Activated naive CD4-positive, alpha-beta T cell treated with anti-CD3 and anti-CD28 coated beads for 36 hours (primary cell): ENCODE data around the gene ABLIM2. TPM values are rescaled to one million over a fixed set of nuclear protein-coding genes. Genes with fewer than 3 reads are reported as not detected.

Experiments used
- CTCF ChIA-PET: fragments of 350-600 bp; sonication (Branson Sonifier 250); formaldehyde crosslinking; loops from one replicate; lab custom pipeline; 2021; ENCODE audit warnings: antibody characterized with exemption; lab: Charles Lee
- DNase-seq: peaks from one replicate; pipeline ENCODE4 v3.0.0-alpha.2; 2020
- H3K27ac Mint-ChIP-seq: one replicate; pipeline ENCODE4 v1.8.0; 2021; ENCODE audit warnings: mild to moderate bottlenecking, mixed read lengths
- H3K27me3 Mint-ChIP-seq: one replicate; pipeline ENCODE4 v1.8.0; 2021; ENCODE audit warnings: low read depth, mixed read lengths
- H3K36me3 Mint-ChIP-seq: one replicate; pipeline ENCODE4 v1.8.0; 2021; ENCODE audit warnings: low read depth, mixed read lengths
- H3K4me1 Mint-ChIP-seq: one replicate; pipeline ENCODE4 v1.8.0; 2021; ENCODE audit warnings: low read depth, mixed read lengths
- H3K4me3 Mint-ChIP-seq: one replicate; pipeline ENCODE4 v1.8.0; 2021; ENCODE audit warnings: mild to moderate bottlenecking, moderate library complexity, mixed read lengths
- H3K9me3 Mint-ChIP-seq: one replicate; pipeline ENCODE4 v1.8.0; 2021; ENCODE audit warnings: mixed read lengths
- intact Hi-C: fragments of 100-400 bp; cut with micrococcal nuclease; formaldehyde crosslinking; loops from one replicate; pipeline ENCODE4 v1.15.1; 2023
- total RNA-seq, 2 experiments: library from RNA; stranded (reverse); gene quantifications; one replicate each; pipeline ENCODE4 v1.2.3, GENCODE V29; 2021

The ABLIM2 gene
- total RNA-seq, 2 experiments from 2014 or later: 0.22 to 0.24 TPM

GRCh38 chr4:8160233-8160560 lies 1.6 kb upstream of the ABLIM2 start:
- no peaks in the 10 kb centered on the region for H3K9me3 Mint-ChIP-seq
- intact Hi-C loops: no loop called here
- no peak overlapping the region for H3K4me3 Mint-ChIP-seq
- no peak overlapping the region for H3K27ac Mint-ChIP-seq
- peaks cover 11% of the 10 kb centered on the region for H3K4me1 Mint-ChIP-seq
- peaks cover 4% of the 10 kb centered on the region for H3K27me3 Mint-ChIP-seq
- H3K36me3 Mint-ChIP-seq: no peaks in the 10 kb centered on the region
- no peak for DNase-seq
- CTCF ChIA-PET: no interaction called here

- intact Hi-C loops: loop anchor here (2.0 kb wide), 1 partner anchor 993 kb away; no protein-coding TSS in a partner anchor
- H3K4me1 Mint-ChIP-seq: peaks cover 11% of the 10 kb centered on the region
- CTCF ChIA-PET: interaction anchor here (1.4 to 1.6 kb wide), 2 partner anchors 17 to 448 kb away, joined by 4 to 9 read pairs; no protein-coding TSS in a partner anchor
- H3K36me3 Mint-ChIP-seq: no peaks in the 10 kb centered on the region
- no peak overlapping the region for H3K27ac Mint-ChIP-seq
- no peaks in the 10 kb centered on the region for H3K9me3 Mint-ChIP-seq
- peak overlapping the region; percentile 89 for H3K4me3 Mint-ChIP-seq
- no peak for DNase-seq
- peaks cover 4% of the 10 kb centered on the region for H3K27me3 Mint-ChIP-seq
Measured at GRCh38 chr4:8159537-8160232, 1.1 kb upstream of the ABLIM2 start.

- Mint-ChIP-seq H3K4me1 (peaks cover 11% of the 10 kb centered on the region), H3K36me3 (no peaks in the 10 kb centered on the region), H3K27me3 (peaks cover 4% of the 10 kb centered on the region), H3K4me3 (peak overlapping the region; percentile 64), H3K9me3 (no peaks in the 10 kb centered on the region), H3K27ac (no peak overlapping the region)
- intact Hi-C loops: loop anchor here (1.0 to 2.0 kb wide), 3 partner anchors 41 to 995 kb away; partner anchors contain the start of gene SH3TC1
- no peak for DNase-seq
- CTCF ChIA-PET: interaction anchor here (1.1 to 1.6 kb wide), 3 partner anchors 12 to 450 kb away, joined by 3 to 9 read pairs (median 4); no protein-coding TSS in a partner anchor
Measured at GRCh38 chr4:8157944-8158709, 486 bp downstream of the ABLIM2 start.

- CTCF ChIA-PET: no interaction called here
- H3K27me3 Mint-ChIP-seq: peaks cover 4% of the 10 kb centered on the region
- DNase-seq: peak; percentile 10
- peak overlapping the region; percentile 53 for H3K27ac Mint-ChIP-seq
- intact Hi-C loops: no loop called here
- H3K9me3 Mint-ChIP-seq: no peaks in the 10 kb centered on the region
- no peaks in the 10 kb centered on the region for H3K36me3 Mint-ChIP-seq
- H3K4me1 Mint-ChIP-seq: peaks cover 11% of the 10 kb centered on the region
- H3K4me3 Mint-ChIP-seq: peak overlapping the region; percentile 42
Measured at GRCh38 chr4:8157496-8157895, 1.1 kb downstream of the ABLIM2 start.

- H3K27me3 Mint-ChIP-seq: peaks cover 4% of the 10 kb centered on the region
- no peaks in the 10 kb centered on the region for H3K36me3 Mint-ChIP-seq
- peaks cover 11% of the 10 kb centered on the region for H3K4me1 Mint-ChIP-seq
- intact Hi-C loops: no loop called here
- no peak overlapping the region for H3K27ac Mint-ChIP-seq
- no peak for DNase-seq
- CTCF ChIA-PET: no interaction called here
- no peaks in the 10 kb centered on the region for H3K9me3 Mint-ChIP-seq
- no peak overlapping the region for H3K4me3 Mint-ChIP-seq
Measured at GRCh38 chr4:8156617-8157016, 2.0 kb downstream of the ABLIM2 start.

GRCh38 chr4:8155660-8156421 lies 2.8 kb downstream of the ABLIM2 start:
- H3K9me3 Mint-ChIP-seq: no peaks in the 10 kb centered on the region
- CTCF ChIA-PET: no interaction called here
- intact Hi-C loops: no loop called here
- no peak overlapping the region for H3K4me3 Mint-ChIP-seq
- H3K36me3 Mint-ChIP-seq: no peaks in the 10 kb centered on the region
- H3K27ac Mint-ChIP-seq: no peak overlapping the region
- peaks cover 11% of the 10 kb centered on the region for H3K4me1 Mint-ChIP-seq
- DNase-seq: no peak
- peaks cover 4% of the 10 kb centered on the region for H3K27me3 Mint-ChIP-seq

GRCh38 chr4:8155048-8155447 lies 3.6 kb downstream of the ABLIM2 start:
- CTCF ChIA-PET: no interaction called here

GRCh38 chr4:8153441-8153840 lies 5.2 kb downstream of the ABLIM2 start:
- Mint-ChIP-seq H3K4me3 (no peak overlapping the region), H3K9me3 (no peaks in the 10 kb centered on the region), H3K27me3 (peaks cover 4% of the 10 kb centered on the region), H3K27ac (no peak overlapping the region), H3K36me3 (no peaks in the 10 kb centered on the region), H3K4me1 (peaks cover 2% of the 10 kb centered on the region)
- intact Hi-C loops: no loop called here
- CTCF ChIA-PET: no interaction called here
- no peak for DNase-seq

More at GRCh38 chr4:8155048-8155447, 3.6 kb downstream of the ABLIM2 start:
- no peak overlapping the region for H3K27ac Mint-ChIP-seq
- DNase-seq: no peak
- H3K4me3 Mint-ChIP-seq: no peak overlapping the region
- peaks cover 11% of the 10 kb centered on the region for H3K4me1 Mint-ChIP-seq
- no peaks in the 10 kb centered on the region for H3K9me3 Mint-ChIP-seq
- H3K36me3 Mint-ChIP-seq: no peaks in the 10 kb centered on the region
- peaks cover 4% of the 10 kb centered on the region for H3K27me3 Mint-ChIP-seq
- intact Hi-C loops: no loop called here

GRCh38 chr4:8152865-8153257 lies 5.8 kb downstream of the ABLIM2 start:
- no peak overlapping the region for H3K4me3 Mint-ChIP-seq

GRCh38 chr4:8152090-8152864 lies 6.3 kb downstream of the ABLIM2 start:
- CTCF ChIA-PET: no interaction called here
- Mint-ChIP-seq H3K27me3 (peaks cover under 1% of the 10 kb centered on the region), H3K9me3 (no peaks in the 10 kb centered on the region), H3K27ac (no peak overlapping the region), H3K4me1 (no peaks in the 10 kb centered on the region), H3K4me3 (no peak overlapping the region), H3K36me3 (no peaks in the 10 kb centered on the region)
- intact Hi-C loops: no loop called here
- DNase-seq: no peak

More at GRCh38 chr4:8152865-8153257, 5.8 kb downstream of the ABLIM2 start:
- peaks cover 2% of the 10 kb centered on the region for H3K4me1 Mint-ChIP-seq
- no peak overlapping the region for H3K27ac Mint-ChIP-seq
- intact Hi-C loops: no loop called here
- CTCF ChIA-PET: no interaction called here
- H3K27me3 Mint-ChIP-seq: peaks cover 4% of the 10 kb centered on the region
- H3K9me3 Mint-ChIP-seq: no peaks in the 10 kb centered on the region
- H3K36me3 Mint-ChIP-seq: no peaks in the 10 kb centered on the region
- DNase-seq: no peak

- DNase-seq: no peak
- no peak overlapping the region for H3K27ac Mint-ChIP-seq
- no peaks in the 10 kb centered on the region for H3K36me3 Mint-ChIP-seq
- intact Hi-C loops: no loop called here
- no peaks in the 10 kb centered on the region for H3K4me1 Mint-ChIP-seq
- CTCF ChIA-PET: interaction anchor here (0.9 kb wide), 1 partner anchor 25 kb away, joined by 3 read pairs; no protein-coding TSS in a partner anchor
- no peaks in the 10 kb centered on the region for H3K9me3 Mint-ChIP-seq
- no peaks in the 10 kb centered on the region for H3K27me3 Mint-ChIP-seq
- no peak overlapping the region for H3K4me3 Mint-ChIP-seq
Measured at GRCh38 chr4:8151165-8151650, 7.4 kb downstream of the ABLIM2 start.
